IPS DF 6.9 (cell line): ENCODE data around the gene PLEKHG2.

Source experiments
- DNase-seq: peaks from one replicate; pipeline ENCODE4 v3.0.0-alpha.2; 2013; ENCODE audit warnings: low read depth, low spot score
- H3K27ac ChIP-seq: one replicate; pipeline ENCODE4 v1.5.1; 2013; ENCODE audit warnings: low read length, control low read depth
- H3K27me3 ChIP-seq: 2 replicates; pipeline ENCODE4 v1.6.1; 2013; ENCODE audit warnings: mild to moderate bottlenecking, low read length; ENCODE audit not compliant: control insufficient read depth, insufficient read depth
- H3K36me3 ChIP-seq: 2 replicates; pipeline ENCODE4 v1.6.1; 2013; ENCODE audit warnings: low read length; ENCODE audit not compliant: control insufficient read depth, insufficient read depth
- H3K4me1 ChIP-seq: 2 replicates; pipeline ENCODE4 v1.6.1; 2013; ENCODE audit warnings: low read length; ENCODE audit not compliant: control insufficient read depth, insufficient read depth
- H3K4me3 ChIP-seq: 2 replicates; pipeline ENCODE4 v1.5.1; 2013; ENCODE audit warnings: mild to moderate bottlenecking, low read length
- H3K9me3 ChIP-seq: 2 replicates; pipeline ENCODE4 v1.6.1; 2013; ENCODE audit warnings: low read length, inconsistent platforms; ENCODE audit not compliant: control insufficient read depth, insufficient read depth
- WGBS: extraction: QIAGEN DNeasy Blood & Tissue Kit; methylation state at CpG from one replicate; pipeline ENCODE4 v1.1.7; 2013; ENCODE audit warnings: mixed read lengths, missing lambda C conversion rate; ENCODE audit not compliant: insufficient read length, insufficient coverage; 5-methylcytosine and 5-hydroxymethylcytosine counted together

Gene PLEKHG2

GRCh38 chr19:39386557-39386956 lies 25.9 kb upstream of the PLEKHG2 start:
- Histone ChIP-seq H3K36me3 (peaks cover 24% of the 10 kb centered on the region), H3K27me3 (no peaks in the 10 kb centered on the region), H3K27ac (no peak overlapping the region), H3K4me1 (no peaks in the 10 kb centered on the region), H3K9me3 (no peaks in the 10 kb centered on the region), H3K4me3 (no peak overlapping the region)
- WGBS: no CpG with 5 or more reads among the region's 7 CpGs
- no peak for DNase-seq

GRCh38 chr19:39388657-39389056 lies 23.8 kb upstream of the PLEKHG2 start:
- no peak for DNase-seq
- Histone ChIP-seq H3K9me3 (no peaks in the 10 kb centered on the region), H3K4me1 (no peaks in the 10 kb centered on the region), H3K27ac (no peak overlapping the region), H3K36me3 (peaks cover 23% of the 10 kb centered on the region), H3K4me3 (no peak overlapping the region), H3K27me3 (no peaks in the 10 kb centered on the region)
- WGBS: no CpG with 5 or more reads among the region's 5 CpGs

GRCh38 chr19:39389631-39390414 lies 22.6 kb upstream of the PLEKHG2 start:
- Histone ChIP-seq H3K4me3 (peak overlapping the region; percentile 82; the same call in 1 of the 2 replicates), H3K9me3 (no peaks in the 10 kb centered on the region), H3K27ac (no peak overlapping the region), H3K27me3 (no peaks in the 10 kb centered on the region), H3K36me3 (peaks cover 26% of the 10 kb centered on the region), H3K4me1 (no peaks in the 10 kb centered on the region)
- WGBS: no CpG with 5 or more reads among the region's 13 CpGs
- no peak for DNase-seq

- H3K9me3 ChIP-seq: no peaks in the 10 kb centered on the region
- peaks cover 26% of the 10 kb centered on the region for H3K36me3 ChIP-seq
- no peak for DNase-seq
- no peaks in the 10 kb centered on the region for H3K27me3 ChIP-seq
- H3K4me1 ChIP-seq: no peaks in the 10 kb centered on the region
- WGBS: no CpG with 5 or more reads among the region's 10 CpGs
- peak overlapping the region; percentile 82 for H3K4me3 ChIP-seq
- H3K27ac ChIP-seq: no peak overlapping the region
Measured at GRCh38 chr19:39390451-39390750, 22.1 kb upstream of the PLEKHG2 start.

GRCh38 chr19:39390751-39391437 lies 21.6 kb upstream of the PLEKHG2 start, which contains the start of the genes MED29 and PAF1:
Gene MED29 (plus strand): TSS chr19:39391378. CDS start chr19:39391423, 45 bp downstream.
Gene PAF1 (minus strand): TSS chr19:39391106. CDS start chr19:39390864, 242 bp downstream.
- Histone ChIP-seq H3K27ac (no peak within 1 kb of the TSS), H3K9me3 (no peaks in the 10 kb centered on the region), H3K36me3 (peaks cover 22% of the 10 kb centered on the region), H3K4me3 (peak within 1 kb of the TSS; percentile 84), H3K4me1 (no peaks in the 10 kb centered on the region), H3K27me3 (no peaks in the 10 kb centered on the region)
- WGBS: no CpG with 5 or more reads among the region's 60 CpGs
- peak; percentile 99 for DNase-seq

- Histone ChIP-seq H3K27ac (no peak overlapping the region), H3K4me3 (no peak overlapping the region), H3K4me1 (peaks cover 6% of the 10 kb centered on the region; the same call in 1 of the 2 replicates), H3K9me3 (no peaks in the 10 kb centered on the region), H3K36me3 (peaks cover 6% of the 10 kb centered on the region; the same call in 1 of the 2 replicates), H3K27me3 (no peaks in the 10 kb centered on the region)
- no peak for DNase-seq
- WGBS: no CpG with 5 or more reads among the region's 17 CpGs
Measured at GRCh38 chr19:39397360-39398296, 14.8 kb upstream of the PLEKHG2 start.

- no CpG with 5 or more reads among the region's 11 CpGs for WGBS
- Histone ChIP-seq H3K4me3 (no peak overlapping the region), H3K27me3 (no peaks in the 10 kb centered on the region), H3K27ac (no peak overlapping the region), H3K4me1 (peaks cover 6% of the 10 kb centered on the region; the same call in 1 of the 2 replicates), H3K9me3 (no peaks in the 10 kb centered on the region), H3K36me3 (peaks cover 5% of the 10 kb centered on the region; the same call in 1 of the 2 replicates)
- DNase-seq: no peak
Measured at GRCh38 chr19:39398297-39398864, 14.1 kb upstream of the PLEKHG2 start.

GRCh38 chr19:39399668-39400050 lies 12.8 kb upstream of the PLEKHG2 start:
- H3K36me3 ChIP-seq: no peaks in the 10 kb centered on the region
- H3K4me3 ChIP-seq: no peak overlapping the region
- no peak for DNase-seq
- no peaks in the 10 kb centered on the region for H3K27me3 ChIP-seq
- peaks cover 6% of the 10 kb centered on the region; the same call in 1 of the 2 replicates for H3K4me1 ChIP-seq
- H3K27ac ChIP-seq: no peak overlapping the region
- no peaks in the 10 kb centered on the region for H3K9me3 ChIP-seq
- no CpG with 5 or more reads among the region's 4 CpGs for WGBS

- peaks cover 6% of the 10 kb centered on the region; the same call in 1 of the 2 replicates for H3K4me1 ChIP-seq
- H3K36me3 ChIP-seq: no peaks in the 10 kb centered on the region
- H3K27ac ChIP-seq: no peak overlapping the region
- WGBS: no CpG with 5 or more reads among the region's 4 CpGs
- no peak for DNase-seq
- no peaks in the 10 kb centered on the region for H3K27me3 ChIP-seq
- H3K4me3 ChIP-seq: no peak overlapping the region
- H3K9me3 ChIP-seq: no peaks in the 10 kb centered on the region
Measured at GRCh38 chr19:39400061-39400460, 12.4 kb upstream of the PLEKHG2 start.
